B cell (primary cell): Measurements from ENCODE around the gene CXCL16. TPM values are rescaled to one million over a fixed set of nuclear protein-coding genes. Genes with fewer than 3 reads are reported as not detected.

Experiments used
- ATAC-seq: fragments of 200-7000 bp; cut with Tn5 transposase; one replicate; pipeline ENCODE4 v1.10.0; 2021; ENCODE audit warnings: low read depth, mild to moderate bottlenecking, moderate number of reproducible peaks, moderate library complexity
- CTCF ChIA-PET: fragments of 350-600 bp; sonication (Branson Sonifier 250); formaldehyde crosslinking; loops from one replicate; lab custom pipeline; 2021; ENCODE audit warnings: antibody characterized with exemption, inconsistent platforms; lab: Charles Lee
- POLR2A ChIA-PET: fragments of 350-600 bp; sonication (Branson Sonifier 250); formaldehyde crosslinking; loops from one replicate; lab custom pipeline; 2021; ENCODE audit warnings: antibody characterized with exemption; lab: Charles Lee
- DNase-seq: peaks from one replicate; pipeline ENCODE4 v3.0.0; 2013
- H2AFZ ChIP-seq: 2 replicates; pipeline ENCODE4 v1.6.1; 2012; ENCODE audit warnings: mild to moderate bottlenecking, low read depth, low read length; ENCODE audit not compliant: insufficient read depth, poor library complexity, severe bottlenecking
- H3K27ac ChIP-seq, 2 donors: 1 replicate in 1 of 2; 2 replicates in 1 of 2; pipeline ENCODE4 v1.5.1; 2012 to 2013; ENCODE audit warnings: low read length in 2 of 2, mild to moderate bottlenecking in 2 of 2, moderate library complexity in 1 of 2
- H3K27me3 ChIP-seq, 4 experiments: fragments of 200-600 bp in 1 of 4; sonication (generic) in 1 of 4; replicated peaks in 1 of 4; 1 replicate in 2 of 4; 2 replicates in 2 of 4; pipeline versions ENCODE4 v1.6.1 to v1.7.0; 2013 to 2016; ENCODE audit warnings: low read length in 3 of 4, mild to moderate bottlenecking in 2 of 4, mixed read lengths in 1 of 4, moderate library complexity in 1 of 4; ENCODE audit not compliant: insufficient read depth in 4 of 4, control insufficient read depth in 3 of 4; ENCODE audit errors: control extremely low read depth in 1 of 4
- H3K36me3 ChIP-seq, 2 experiments: replicated peaks in 1 of 2; 1 replicate in 1 of 2; 2 replicates in 1 of 2; pipeline versions ENCODE4 v1.6.1 to v1.7.1; 2013; ENCODE audit warnings: low read length in 1 of 2; ENCODE audit not compliant: insufficient read depth in 2 of 2, control insufficient read depth in 1 of 2; ENCODE audit errors: control extremely low read depth in 1 of 2, extremely low read depth in 1 of 2
- H3K4me1 ChIP-seq, 2 donors: fragments of 200-600 bp in 1 of 2; sonication (generic) in 1 of 2; 1 replicate in 1 of 2; 2 replicates in 1 of 2; pipeline versions ENCODE4 v1.5.1 to v1.6.1; 2013 to 2017; ENCODE audit warnings: low read length in 2 of 2; ENCODE audit not compliant: control insufficient read depth in 2 of 2, insufficient read depth in 2 of 2
- H3K4me2 ChIP-seq: replicated peaks from 2 replicates; pipeline ENCODE3; 2012; ENCODE audit warnings: mild to moderate bottlenecking, low read depth, low read length; ENCODE audit not compliant: poor library complexity, severe bottlenecking
- H3K4me3 ChIP-seq, 5 experiments: fragments of 200-600 bp in 1 of 5; sonication (generic) in 1 of 5; 1 replicate in 3 of 5; 2 replicates in 2 of 5; pipeline versions ENCODE4 v1.5.1 to v1.7.0; 2011 to 2016; ENCODE audit warnings: low read length in 4 of 5, mild to moderate bottlenecking in 4 of 5, low read depth in 2 of 5, control low read depth in 1 of 5, moderate library complexity in 1 of 5; ENCODE audit not compliant: insufficient read depth in 1 of 5; ENCODE audit errors: control extremely low read depth in 1 of 5, extremely low read depth in 1 of 5
- H3K79me2 ChIP-seq: fragments of 200-600 bp; sonication (generic); one replicate; pipeline ENCODE4 v1.6.0; 2016; ENCODE audit warnings: low read length; ENCODE audit not compliant: control insufficient read depth, insufficient read depth
- H3K9ac ChIP-seq: fragments of 200-600 bp; sonication (generic); 2 replicates; pipeline ENCODE4 v1.6.1; 2017; ENCODE audit warnings: mild to moderate bottlenecking, low read length, moderate library complexity
- H3K9me3 ChIP-seq, 3 donors: one replicate each; pipeline versions ENCODE4 v1.6.1 to v1.7.1; 2013; ENCODE audit warnings: low read length in 2 of 3; ENCODE audit not compliant: control insufficient read depth in 2 of 3, insufficient read depth in 1 of 3; ENCODE audit errors: control extremely low read depth in 1 of 3
- H4K20me1 ChIP-seq: 2 replicates; pipeline ENCODE4 v1.6.0; 2012; ENCODE audit warnings: mild to moderate bottlenecking, low read length; ENCODE audit not compliant: insufficient read depth, control insufficient read depth, poor library complexity, severe bottlenecking
- H3K27ac Mint-ChIP-seq: one replicate; pipeline ENCODE4 v1.8.0; 2021; ENCODE audit warnings: mixed read lengths
- H3K27me3 Mint-ChIP-seq: one replicate; pipeline ENCODE4 v1.8.0; 2021; ENCODE audit warnings: mixed read lengths
- H3K4me1 Mint-ChIP-seq: one replicate; pipeline ENCODE4 v1.8.0; 2021; ENCODE audit warnings: mixed read lengths
- H3K4me3 Mint-ChIP-seq: one replicate; pipeline ENCODE4 v1.8.0; 2021; ENCODE audit warnings: mixed read lengths
- H3K9me3 Mint-ChIP-seq: one replicate; pipeline ENCODE4 v1.8.0; 2022; ENCODE audit warnings: mixed read lengths; ENCODE audit not compliant: insufficient read depth
- EZH2 ChIP-seq: IDR thresholded peaks from 2 replicates; pipeline ENCODE4 v1.6.1; 2012; ENCODE audit warnings: borderline replicate concordance, low read depth, mild to moderate bottlenecking, moderate library complexity, low read length; ENCODE audit not compliant: insufficient read depth, poor library complexity, severe bottlenecking
- WGBS: methylation state at CpG from one replicate; pipeline ENCODE4 v1.1.5; 2013; ENCODE audit warnings: missing lambda C conversion rate; ENCODE audit not compliant: insufficient coverage; 5-methylcytosine and 5-hydroxymethylcytosine counted together
- intact Hi-C: fragments of 100-400 bp; cut with micrococcal nuclease; formaldehyde crosslinking; loops from one replicate; pipeline ENCODE4 v1.10.0; 2022
- polyA plus RNA-seq: library from polyadenylated mRNA; depleted of rRNA; stranded (reverse); fragments of >200 nt; gene quantifications from 2 replicates; pipeline ENCODE4 v1.2.3, GENCODE V29; 2012
- total RNA-seq, 2 donors: library from RNA; stranded (reverse); fragments of 120-200 nt in 1 of 2; gene quantifications; 1 replicate in 1 of 2; 2 replicates in 1 of 2; pipeline versions ENCODE4 v1.2.3 to v1.2.4, GENCODE V29; 2013 to 2022
- TF ChIP-seq, protein P1 (sequence below): fragments of 200-600 bp; IDR thresholded peaks from one replicate; pipeline ENCODE4 v1.8.0; 2022; ENCODE audit warnings: antibody characterized with exemption, mild to moderate bottlenecking

The CXCL16 gene
- total and polyA plus RNA-seq, 2 donors (not counting 1 experiment from before 2014, with no cell fraction given): 10.9 to 22.0 TPM

DNA sequence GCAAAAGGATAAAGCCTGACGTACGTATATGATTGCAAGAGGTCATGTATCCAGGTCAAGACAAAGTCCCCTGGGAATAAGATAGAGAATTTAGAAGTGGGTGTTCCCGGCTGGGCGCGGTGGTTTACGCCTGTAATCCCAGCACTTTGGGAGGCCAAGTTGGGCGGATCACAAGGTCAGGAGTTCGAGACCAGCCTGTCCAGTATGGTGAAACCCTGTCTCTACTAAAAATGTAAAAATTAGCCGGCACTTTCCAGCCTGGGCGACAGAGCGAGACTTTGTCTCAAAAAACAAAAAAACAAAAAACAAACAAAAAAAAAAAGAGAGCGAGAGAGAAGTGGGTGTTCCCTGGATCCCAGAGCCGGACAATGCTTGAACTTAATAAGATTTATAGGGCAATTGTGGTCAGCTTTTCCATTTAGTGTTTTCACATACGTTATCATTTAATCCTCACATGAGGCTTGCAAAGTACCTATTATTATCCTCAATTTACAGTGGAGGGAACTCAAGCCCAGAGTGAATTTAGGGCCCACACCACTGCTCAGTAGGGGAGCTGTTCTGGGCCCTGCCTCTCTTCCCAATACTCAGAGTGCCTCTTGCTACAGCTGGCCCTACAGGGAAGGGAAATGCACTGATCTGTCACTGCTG, 48.6 kb upstream of the CXCL16 start:
- CTCF ChIA-PET: interaction anchor here (0.7 to 3.2 kb wide), 5 partner anchors 14 to 114 kb away, joined by 3 to 36 read pairs (median 4); partner anchors contain the start of genes ARRB2, C17orf114 and CHRNE
- ATAC-seq (no peak), DNase-seq (no peak)
- POLR2A ChIA-PET: interaction anchor here (0.8 kb wide), 1 partner anchor 20 kb away, joined by 3 read pairs; no protein-coding TSS in a partner anchor
- intact Hi-C loops: no loop called here
- Mint-ChIP-seq H3K9me3 (no peaks in the 10 kb centered on the region), H3K27ac (no peak overlapping the region), H3K27me3 (peaks cover 31% of the 10 kb centered on the region), H3K4me1 (peaks cover 30% of the 10 kb centered on the region), H3K4me3 (peak overlapping the region; percentile 39)
- no peak overlapping the region for H3K27ac ChIP-seq
- TF ChIP-seq, protein P1, sequence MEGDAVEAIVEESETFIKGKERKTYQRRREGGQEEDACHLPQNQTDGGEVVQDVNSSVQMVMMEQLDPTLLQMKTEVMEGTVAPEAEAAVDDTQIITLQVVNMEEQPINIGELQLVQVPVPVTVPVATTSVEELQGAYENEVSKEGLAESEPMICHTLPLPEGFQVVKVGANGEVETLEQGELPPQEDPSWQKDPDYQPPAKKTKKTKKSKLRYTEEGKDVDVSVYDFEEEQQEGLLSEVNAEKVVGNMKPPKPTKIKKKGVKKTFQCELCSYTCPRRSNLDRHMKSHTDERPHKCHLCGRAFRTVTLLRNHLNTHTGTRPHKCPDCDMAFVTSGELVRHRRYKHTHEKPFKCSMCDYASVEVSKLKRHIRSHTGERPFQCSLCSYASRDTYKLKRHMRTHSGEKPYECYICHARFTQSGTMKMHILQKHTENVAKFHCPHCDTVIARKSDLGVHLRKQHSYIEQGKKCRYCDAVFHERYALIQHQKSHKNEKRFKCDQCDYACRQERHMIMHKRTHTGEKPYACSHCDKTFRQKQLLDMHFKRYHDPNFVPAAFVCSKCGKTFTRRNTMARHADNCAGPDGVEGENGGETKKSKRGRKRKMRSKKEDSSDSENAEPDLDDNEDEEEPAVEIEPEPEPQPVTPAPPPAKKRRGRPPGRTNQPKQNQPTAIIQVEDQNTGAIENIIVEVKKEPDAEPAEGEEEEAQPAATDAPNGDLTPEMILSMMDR: no peak
- no peak for TF ChIP-seq EZH2
- H3K27me3 ChIP-seq: peaks cover 0 to 60% (median 38%) of the 10 kb centered on the region in 4 experiments
- no peak overlapping the region for H3K4me3 ChIP-seq
- peaks cover 0 to 27% (median 0%) of the 10 kb centered on the region in 3 donors for H3K9me3 ChIP-seq
- no peaks in the 10 kb centered on the region for H4K20me1 ChIP-seq
- H3K4me2 ChIP-seq: no peak overlapping the region
- no peak overlapping the region for H2AFZ ChIP-seq
- H3K79me2 ChIP-seq: no peaks in the 10 kb centered on the region
- no peaks in the 10 kb centered on the region for H3K36me3 ChIP-seq
- WGBS: 93% methylated on average over 6 of the region's 14 CpGs
- H3K9ac ChIP-seq: no peak overlapping the region
- H3K4me1 ChIP-seq: peaks cover 28 to 34% of the 10 kb centered on the region in 2 donors

DNA sequence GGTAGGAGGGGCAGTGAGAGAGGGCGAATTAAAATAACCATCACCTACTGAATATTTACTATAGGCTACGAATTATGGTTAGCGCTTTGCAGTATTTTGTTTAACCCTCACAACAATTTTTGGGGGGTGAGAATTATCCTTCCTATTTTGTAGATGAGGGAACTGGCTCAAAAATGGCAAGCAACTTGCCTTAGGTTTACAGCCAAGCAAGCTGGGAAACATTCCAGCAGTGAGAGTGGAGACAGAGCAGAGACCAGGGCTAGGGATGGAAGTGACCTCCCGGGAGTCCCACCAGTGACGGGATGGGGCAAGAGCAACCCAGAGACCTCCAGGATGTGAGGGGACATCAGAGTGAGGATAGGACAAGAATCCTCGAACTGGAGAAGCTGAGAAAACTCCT, 46.8 kb upstream of the CXCL16 start:
- Histone ChIP-seq H3K4me1 (peaks cover 28 to 34% of the 10 kb centered on the region in 2 donors), H3K4me2 (peak overlapping the region; percentile 57), H3K9me3 (peaks cover 0 to 32% (median 0%) of the 10 kb centered on the region in 3 donors), H3K9ac (no peak overlapping the region), H3K4me3 (no peak overlapping the region), H3K27me3 (peaks cover 0 to 70% (median 43%) of the 10 kb centered on the region in 4 experiments), H3K36me3 (no peaks in the 10 kb centered on the region), H3K27ac (no peak overlapping the region), H3K79me2 (no peaks in the 10 kb centered on the region), H4K20me1 (no peaks in the 10 kb centered on the region), H2AFZ (peak overlapping the region; percentile 0)
- 30% methylated on average over 2 of the region's 6 CpGs for WGBS
- Mint-ChIP-seq H3K27me3 (peaks cover 44% of the 10 kb centered on the region), H3K4me1 (peaks cover 30% of the 10 kb centered on the region), H3K4me3 (no peak overlapping the region), H3K9me3 (no peaks in the 10 kb centered on the region), H3K27ac (no peak overlapping the region)
- no peak for TF ChIP-seq EZH2
- TF ChIP-seq, protein P1: no peak
- ChIA-PET POLR2A (no interaction called here), CTCF (interaction anchor here (0.8 to 1.1 kb wide), 2 partner anchors 50 to 95 kb away, joined by 3 read pairs; no protein-coding TSS in a partner anchor)
- ATAC-seq (no peak), DNase-seq (no peak)
- intact Hi-C loops: no loop called here
